Activated CD8-positive, alpha-beta memory T cell treated with anti-CD3 and anti-CD28 coated beads for 36 hours (primary cell): ENCODE data around the gene ULK4. TPM values are rescaled to one million over a fixed set of nuclear protein-coding genes. Genes with fewer than 3 reads are reported as not detected.
"Not testable (repeated sequence)": the region's sequence is repeated elsewhere in the genome, so short reads cannot be mapped to it uniquely, and the experiment has no call there.

Source experiments
- CTCF ChIA-PET: fragments of 350-600 bp; sonication (Branson Sonifier 250); formaldehyde crosslinking; loops from one replicate; lab custom pipeline; 2021; ENCODE audit warnings: antibody characterized with exemption; lab: Charles Lee
- POLR2A ChIA-PET: fragments of 350-600 bp; sonication (Branson Sonifier 250); formaldehyde crosslinking; loops from one replicate; lab custom pipeline; 2021; ENCODE audit warnings: antibody characterized with exemption; lab: Charles Lee
- total RNA-seq, 2 experiments: library from RNA; stranded (reverse); gene quantifications; one replicate each; pipeline ENCODE4 v1.2.3, GENCODE V29; 2021

The ULK4 gene
- total RNA-seq, 2 experiments from 2014 or later: 11.8 to 12.3 TPM

DNA sequence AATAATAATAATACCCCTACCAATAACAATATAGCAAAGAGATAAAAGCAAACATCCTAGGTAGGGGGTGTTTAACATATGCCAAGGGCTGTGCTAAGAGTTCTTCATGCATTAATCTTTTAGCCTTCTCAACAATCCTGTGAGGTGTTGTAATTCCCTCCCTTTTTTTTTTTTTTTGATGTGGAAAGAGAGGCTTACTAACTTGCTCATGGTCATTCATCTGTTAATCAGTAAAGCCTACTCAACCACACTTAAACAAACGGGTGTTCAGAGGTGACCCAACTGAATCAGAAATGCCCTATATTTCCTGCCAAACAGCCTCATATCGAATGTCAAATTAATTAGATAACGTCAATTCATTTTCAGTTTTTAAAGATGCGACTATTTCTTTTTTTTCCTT is 530.5 kb downstream of the ULK4 start:
- ChIA-PET CTCF (no interaction called here), POLR2A (no interaction called here)

GRCh38 chr3:41430886-41431285 is 531.0 kb downstream of the ULK4 start:
- POLR2A ChIA-PET: no interaction called here
- CTCF ChIA-PET: no interaction called here

DNA sequence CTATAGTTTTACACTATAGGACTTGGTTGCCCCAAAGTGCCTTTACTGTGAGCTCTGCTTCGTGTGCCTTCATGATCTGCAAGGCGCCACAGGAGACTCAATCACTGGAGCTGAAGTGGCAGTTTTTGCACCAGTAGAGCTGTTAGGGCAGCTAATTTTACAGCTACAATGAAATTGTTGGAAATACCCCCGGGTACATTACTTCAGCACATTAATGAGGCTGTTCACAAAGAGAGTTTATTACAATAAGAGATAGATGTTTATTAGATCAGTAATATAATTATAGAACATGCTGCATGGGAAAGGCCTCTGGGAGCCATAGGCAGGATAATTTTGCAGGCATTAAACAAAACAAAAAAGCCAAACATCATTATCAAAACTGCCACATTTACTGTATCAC is 531.5 kb downstream of the ULK4 start:
- ChIA-PET CTCF (no interaction called here), POLR2A (no interaction called here)

GRCh38 chr3:41426485-41426884 is 535.4 kb downstream of the ULK4 start:
- CTCF ChIA-PET: no interaction called here

GRCh38 chr3:41424543-41425300 is 537.2 kb downstream of the ULK4 start:
- CTCF ChIA-PET: interaction anchor here (0.7 kb wide), 1 partner anchor 1750 kb away, joined by 4 read pairs; no protein-coding TSS in a partner anchor

More at GRCh38 chr3:41426485-41426884, 535.4 kb downstream of the ULK4 start:
- POLR2A ChIA-PET: no interaction called here

DNA sequence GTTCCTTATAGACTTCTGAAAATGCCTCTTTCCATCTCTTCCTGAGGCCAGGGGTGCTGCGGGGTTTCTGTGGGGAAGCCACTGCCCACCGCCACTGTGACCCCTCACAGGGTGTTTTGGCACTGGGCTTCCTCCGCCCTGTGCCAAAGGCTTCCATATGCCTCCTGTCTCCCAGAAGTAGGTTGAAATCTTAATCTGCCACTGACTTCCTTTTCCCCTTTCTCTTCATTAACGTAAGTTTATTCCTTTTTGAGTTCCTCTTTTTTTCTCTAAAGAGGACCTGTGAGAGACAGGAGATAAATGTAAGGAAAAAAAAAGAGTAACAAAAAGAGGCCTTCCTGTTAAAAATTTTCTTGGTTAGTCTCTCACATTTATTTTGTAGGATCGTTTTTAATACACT is 542.1 kb downstream of the ULK4 start:
- CTCF ChIA-PET: no interaction called here
- POLR2A ChIA-PET: no interaction called here

More at GRCh38 chr3:41424543-41425300, 537.2 kb downstream of the ULK4 start:
- POLR2A ChIA-PET: no interaction called here

DNA sequence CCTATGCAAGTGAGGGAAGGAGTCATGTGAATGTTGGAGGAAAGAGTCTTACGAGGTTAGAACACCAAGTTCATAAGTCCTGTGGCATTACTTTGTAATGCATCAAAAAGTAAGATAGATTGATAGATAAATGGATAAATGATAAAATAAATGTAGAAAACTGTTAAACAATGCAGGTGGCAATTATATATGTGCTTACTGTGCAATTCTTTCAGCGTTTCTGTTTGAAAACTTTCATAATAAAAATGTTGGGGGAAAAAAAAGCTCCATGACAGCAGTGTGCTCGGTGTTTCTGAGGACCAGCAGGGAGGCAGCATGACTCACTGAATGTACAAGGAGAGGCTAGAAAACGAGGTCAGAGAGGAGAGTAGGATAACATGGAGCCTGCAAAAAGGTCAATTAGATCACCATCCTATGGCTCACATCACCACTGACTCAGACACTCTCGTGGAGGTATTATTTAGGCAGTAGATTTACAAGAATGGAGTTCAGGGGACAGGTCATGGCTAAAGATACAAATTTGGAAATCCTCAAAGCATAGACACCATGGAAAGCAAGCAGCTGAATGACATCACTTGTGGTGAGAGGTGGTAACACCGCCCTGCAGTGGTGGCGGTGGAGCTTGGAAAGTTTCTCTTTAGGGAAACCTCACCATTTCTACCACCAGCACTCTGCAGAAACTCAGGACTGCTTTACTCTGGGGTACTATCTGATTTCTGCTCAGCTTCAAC is 542.8 kb downstream of the ULK4 start:
- ChIA-PET CTCF (no interaction called here), POLR2A (no interaction called here)

DNA sequence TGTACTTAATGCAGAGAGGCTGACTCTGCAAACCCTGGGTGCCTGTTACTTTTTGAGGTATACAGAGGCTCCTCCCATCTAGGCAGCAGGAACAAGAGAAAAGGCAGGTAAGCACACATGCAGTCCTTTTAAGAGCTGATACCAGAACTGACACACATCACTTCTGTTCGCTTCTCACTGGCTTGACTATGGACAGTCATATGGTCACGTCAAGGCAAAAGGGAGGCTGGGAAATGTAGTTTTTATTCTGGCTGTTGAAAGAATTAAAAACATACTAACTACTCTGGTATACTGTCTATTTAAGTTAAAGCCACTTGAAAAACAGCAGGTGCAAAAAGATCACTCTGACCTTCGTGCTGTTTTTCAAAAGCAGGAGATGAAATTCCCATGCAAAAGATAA is 544.3 kb downstream of the ULK4 start:
- ChIA-PET POLR2A (no interaction called here), CTCF (no interaction called here)

GRCh38 chr3:41411065-41411464 is 550.8 kb downstream of the ULK4 start:
- ChIA-PET POLR2A (no interaction called here), CTCF (no interaction called here)

DNA sequence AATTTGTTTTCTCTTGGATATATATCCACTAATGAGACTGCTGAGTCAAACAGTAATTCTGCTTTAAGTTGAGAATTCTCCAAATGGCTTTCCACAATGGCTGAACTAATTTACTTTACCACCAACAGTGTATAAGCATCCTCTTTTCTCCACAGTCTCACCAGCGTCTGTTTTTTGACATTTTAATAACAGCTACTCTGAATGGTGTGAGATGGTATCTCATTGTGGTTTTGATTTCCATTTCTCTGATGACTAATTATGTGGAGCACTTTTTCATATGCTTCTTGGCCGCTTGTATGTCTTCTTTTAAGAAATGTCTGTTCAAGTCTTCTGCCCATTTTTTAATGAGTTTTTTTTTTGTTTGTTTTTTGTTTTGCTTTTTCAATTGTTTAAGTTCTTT is 556.4 kb downstream of the ULK4 start:
- POLR2A ChIA-PET: no interaction called here
- CTCF ChIA-PET: no interaction called here

GRCh38 chr3:41404582-41404981 is 557.3 kb downstream of the ULK4 start:
- ChIA-PET CTCF (no interaction called here), POLR2A (no interaction called here)

DNA sequence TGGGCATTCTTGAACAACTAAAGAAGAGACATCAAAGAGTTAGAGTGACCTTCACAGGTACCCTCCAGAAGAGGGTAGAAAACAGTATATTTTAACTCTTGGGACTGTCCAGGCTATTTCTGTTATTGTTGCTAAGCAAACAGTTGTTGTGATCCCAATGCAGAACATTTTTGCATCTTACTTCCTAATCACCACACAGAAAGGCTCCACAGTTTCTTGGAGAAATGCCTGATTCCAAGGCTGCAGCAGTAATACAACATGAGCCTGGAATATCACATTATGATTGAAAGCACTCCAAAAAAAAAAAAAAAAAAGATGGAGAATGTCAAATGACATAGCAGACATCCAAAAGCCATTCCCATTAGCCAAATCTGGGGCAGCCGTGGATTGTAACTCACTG is 567.0 kb downstream of the ULK4 start:
- POLR2A ChIA-PET: no interaction called here
- CTCF ChIA-PET: no interaction called here

- CTCF ChIA-PET: not testable (repeated sequence)
Measured at GRCh38 chr3:41370765-41371535, 591.0 kb downstream of the ULK4 start.

GRCh38 chr3:41370307-41370706 is 591.6 kb downstream of the ULK4 start:
- POLR2A ChIA-PET: no interaction called here

More at GRCh38 chr3:41370765-41371535, 591.0 kb downstream of the ULK4 start:
- POLR2A ChIA-PET: not testable (repeated sequence)

DNA sequence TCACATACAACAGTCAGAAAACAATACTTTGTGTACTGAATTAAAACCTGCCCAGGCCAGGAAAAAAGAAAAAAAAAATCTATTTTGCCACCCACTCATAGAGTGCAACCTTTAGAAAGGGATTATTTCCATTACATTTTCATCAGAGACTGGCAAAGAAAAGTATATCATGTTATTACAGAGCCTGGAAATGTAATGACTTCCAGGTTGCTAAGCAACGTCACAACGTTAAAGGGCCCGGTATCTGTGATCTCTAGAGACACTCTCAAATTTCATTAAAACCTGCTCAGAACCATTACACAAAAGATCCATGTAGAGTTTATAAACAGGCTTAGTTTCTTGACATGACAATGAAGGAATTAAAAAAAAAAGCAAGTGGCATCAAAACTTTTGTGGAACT is 592.1 kb downstream of the ULK4 start:
- CTCF ChIA-PET: no interaction called here
- POLR2A ChIA-PET: no interaction called here

More at GRCh38 chr3:41370307-41370706, 591.6 kb downstream of the ULK4 start:
- CTCF ChIA-PET: no interaction called here

- POLR2A ChIA-PET: no interaction called here
Measured at GRCh38 chr3:41365973-41366372, 595.9 kb downstream of the ULK4 start.

GRCh38 chr3:41364736-41365135 is 597.2 kb downstream of the ULK4 start:
- CTCF ChIA-PET: no interaction called here
- POLR2A ChIA-PET: no interaction called here

More at GRCh38 chr3:41365973-41366372, 595.9 kb downstream of the ULK4 start:
- CTCF ChIA-PET: no interaction called here

DNA sequence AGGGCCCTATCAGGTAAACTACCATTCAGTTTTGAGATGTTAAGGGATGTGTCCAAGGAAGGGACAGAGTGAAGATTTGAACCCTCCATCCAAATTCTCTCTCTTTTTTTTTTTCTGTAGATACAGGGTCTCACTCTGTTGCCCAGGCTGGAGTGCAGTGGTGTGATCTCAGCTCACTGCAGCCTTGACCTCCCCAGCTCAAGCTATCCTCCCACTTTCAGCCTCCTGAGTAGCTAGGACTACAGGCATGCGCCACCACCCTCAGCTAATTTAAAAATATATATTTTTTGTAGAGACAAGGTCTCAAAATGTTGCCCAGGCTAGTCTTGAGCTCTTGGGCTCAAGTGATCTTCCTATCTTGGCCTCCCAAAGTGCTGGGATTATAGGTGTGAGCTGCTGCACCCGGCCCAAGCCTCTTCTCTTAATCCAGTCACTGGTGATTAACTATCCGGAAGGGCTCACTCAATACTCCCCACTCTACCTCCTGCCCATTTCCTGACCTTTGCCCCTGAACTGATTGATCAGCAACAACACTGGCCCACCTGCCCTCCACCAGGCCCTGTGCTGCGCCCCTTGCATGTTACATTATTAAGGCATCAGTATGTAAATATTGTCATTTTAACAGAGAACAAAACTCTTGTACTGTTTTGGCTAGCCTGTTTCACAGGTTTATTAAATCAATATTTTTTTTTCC is 597.9 kb downstream of the ULK4 start:
- ChIA-PET POLR2A (no interaction called here), CTCF (no interaction called here)
